Stromal cell of bone marrow (primary cell): ENCODE data around the gene ABLIM3.
"Not testable (repeated sequence)": the region's sequence is repeated elsewhere in the genome, so short reads cannot be mapped to it uniquely, and the experiment has no call there.

ENCODE experiments used
- DNase-seq: peaks from one replicate; pipeline ENCODE4 v3.0.0-alpha.2; 2012; ENCODE audit warnings: low read depth

ABLIM3 gene

DNA sequence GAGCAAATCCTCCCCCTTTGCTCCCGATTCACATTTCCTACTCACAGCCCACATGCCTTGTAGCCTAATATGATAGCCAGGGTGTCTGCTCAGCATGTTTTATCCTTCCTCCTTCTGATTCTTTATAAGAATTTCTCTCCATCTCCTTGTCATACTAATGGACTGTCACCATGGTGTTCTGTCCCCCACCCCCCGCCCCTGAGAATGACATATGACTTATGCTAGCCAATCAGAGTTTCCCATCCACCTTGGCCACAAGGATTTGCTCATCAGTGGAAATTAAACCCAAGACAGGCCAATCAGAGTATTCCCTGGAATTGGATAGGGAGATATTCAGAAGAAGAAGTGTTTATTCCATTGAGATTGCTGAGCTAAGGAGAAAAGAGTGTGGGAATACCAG lies 16.0 kb downstream of the ABLIM3 start:
- DNase-seq, result no peak

DNA sequence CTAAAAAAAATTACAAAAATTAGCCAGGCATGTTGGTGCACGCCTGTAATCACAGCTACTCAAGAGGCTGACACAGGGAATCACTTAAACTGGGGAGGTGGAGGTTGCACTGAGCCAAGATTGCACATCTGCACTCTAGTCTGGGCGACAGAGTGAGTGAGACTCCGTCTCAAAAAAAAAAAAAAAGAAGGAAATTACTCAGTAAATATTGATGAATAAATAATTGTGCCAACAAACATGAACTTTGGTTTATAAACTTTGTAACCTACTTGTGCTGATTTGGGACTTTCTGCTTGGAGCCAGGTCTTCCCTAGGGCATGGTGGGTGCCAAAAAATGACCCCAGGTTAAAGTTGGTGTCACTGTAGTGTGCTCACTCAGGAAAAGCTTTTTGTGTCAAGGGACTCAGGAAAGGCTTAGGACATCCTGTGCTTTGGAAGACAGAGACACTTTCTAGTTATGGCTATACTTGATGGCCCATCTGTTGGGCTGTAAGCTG lies 19.0 kb downstream of the ABLIM3 start:
- no peak for DNase-seq

DNA sequence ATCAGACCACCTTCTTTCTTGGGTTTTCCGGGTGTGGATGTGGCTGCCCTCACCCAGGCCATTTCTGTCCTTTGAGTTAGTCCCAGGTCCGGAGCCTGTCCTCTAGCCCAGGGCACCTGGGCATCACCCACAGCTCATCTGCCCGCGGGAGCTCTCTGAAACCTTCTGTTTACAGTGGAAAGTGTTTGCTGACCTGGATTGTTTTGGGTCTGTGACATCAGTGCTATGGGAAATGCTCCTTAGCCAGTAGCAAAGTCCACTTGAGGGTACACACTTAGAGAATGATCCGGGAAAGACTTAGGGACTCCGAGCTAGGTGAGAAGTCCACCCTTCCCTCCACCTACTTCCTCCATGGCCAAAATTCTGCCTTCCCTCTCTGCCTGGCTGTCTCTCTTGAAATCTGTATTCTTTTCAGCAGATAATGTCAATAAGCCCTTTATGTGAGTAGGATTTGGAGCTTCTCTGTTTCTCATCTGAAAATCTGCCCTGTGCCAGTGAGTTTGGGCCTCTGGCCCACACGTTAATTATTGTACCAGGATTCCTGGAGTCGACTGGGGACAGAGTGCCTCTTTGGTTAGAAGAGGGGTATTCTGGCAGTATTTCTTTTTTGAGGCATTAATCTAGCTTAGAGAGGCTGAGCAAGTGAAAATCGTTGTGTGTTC lies 19.9 kb downstream of the ABLIM3 start:
- DNase-seq, result no peak

DNA sequence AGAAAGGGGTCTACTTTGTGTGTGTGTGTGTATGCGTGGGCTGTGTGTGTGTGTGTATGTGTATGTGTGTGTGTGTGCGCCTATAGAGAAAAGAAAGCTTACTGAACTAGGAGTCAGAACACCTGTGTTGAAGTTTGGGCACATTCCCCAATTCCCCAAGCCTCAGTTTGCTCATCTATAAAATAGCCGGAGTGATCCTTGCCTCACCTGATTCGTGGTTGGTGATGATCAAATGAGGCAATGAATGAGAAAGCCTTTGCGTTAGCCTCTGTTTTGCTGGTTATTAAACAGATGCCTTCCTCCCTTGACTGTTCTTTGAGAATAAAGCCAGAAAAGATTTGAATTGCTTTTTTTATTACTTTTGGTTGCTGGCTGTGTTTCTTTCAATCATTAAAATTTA lies 20.6 kb downstream of the ABLIM3 start:
- DNase-seq, result no peak

DNA sequence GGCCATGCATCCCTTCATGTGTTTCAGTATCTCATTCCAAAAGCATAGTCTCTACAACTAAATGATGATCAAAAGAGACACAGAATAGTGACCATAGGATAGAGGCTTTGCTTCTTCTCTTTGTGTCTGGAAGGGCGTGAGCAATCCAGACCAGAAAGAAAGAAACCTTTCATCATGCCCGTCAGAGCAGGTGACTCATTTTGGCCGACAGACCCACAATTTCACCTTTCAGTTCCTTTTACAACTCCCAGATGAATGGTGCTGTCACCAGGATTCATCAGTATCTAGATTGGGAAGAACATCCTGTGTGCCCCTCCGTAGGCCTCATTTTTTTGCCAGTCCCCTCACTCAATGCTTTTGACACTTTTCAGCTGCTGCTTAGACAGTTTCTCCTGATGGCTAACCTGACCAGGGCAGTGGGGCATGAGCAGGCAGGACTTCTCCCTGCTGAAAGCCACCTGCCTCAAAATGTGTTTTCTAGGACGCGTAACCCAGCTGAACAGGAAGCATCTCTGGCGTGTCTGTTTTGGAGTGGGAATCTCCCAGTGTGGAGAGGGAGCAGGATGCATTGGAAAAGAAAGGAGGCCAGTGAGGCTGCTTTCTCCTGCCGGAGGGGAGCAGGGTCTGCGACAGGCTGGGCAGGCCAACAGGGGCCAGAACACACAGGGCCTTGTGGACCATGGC lies 21.2 kb downstream of the ABLIM3 start:
- no peak for DNase-seq

DNA sequence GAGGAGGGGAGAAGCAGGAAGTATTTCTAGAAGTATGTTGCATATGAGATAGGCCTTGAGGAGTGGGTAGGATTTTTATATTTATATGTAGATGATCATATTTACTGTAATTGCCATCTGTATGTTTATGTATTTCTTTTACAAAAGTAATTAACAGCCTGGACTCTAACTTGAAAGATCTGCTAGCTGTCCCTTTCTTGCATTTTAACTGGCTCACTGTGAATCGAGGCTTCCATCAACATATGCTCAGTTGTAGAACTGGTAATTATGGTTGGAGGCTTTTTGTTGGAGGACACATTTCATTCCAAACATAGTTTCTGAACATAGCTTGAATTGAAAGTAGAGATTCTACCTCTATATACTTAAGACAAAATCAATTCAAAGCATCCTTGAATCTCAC lies 23.4 kb downstream of the ABLIM3 start:
- no peak for DNase-seq

GRCh38 chr5:149166128-149166527 lies 24.8 kb downstream of the ABLIM3 start:
- DNase-seq, result peak; percentile 68

- DNase-seq, result no peak
These were observed 25.4 kb downstream of the ABLIM3 start for GRCh38 chr5:149166591-149167100.

DNA sequence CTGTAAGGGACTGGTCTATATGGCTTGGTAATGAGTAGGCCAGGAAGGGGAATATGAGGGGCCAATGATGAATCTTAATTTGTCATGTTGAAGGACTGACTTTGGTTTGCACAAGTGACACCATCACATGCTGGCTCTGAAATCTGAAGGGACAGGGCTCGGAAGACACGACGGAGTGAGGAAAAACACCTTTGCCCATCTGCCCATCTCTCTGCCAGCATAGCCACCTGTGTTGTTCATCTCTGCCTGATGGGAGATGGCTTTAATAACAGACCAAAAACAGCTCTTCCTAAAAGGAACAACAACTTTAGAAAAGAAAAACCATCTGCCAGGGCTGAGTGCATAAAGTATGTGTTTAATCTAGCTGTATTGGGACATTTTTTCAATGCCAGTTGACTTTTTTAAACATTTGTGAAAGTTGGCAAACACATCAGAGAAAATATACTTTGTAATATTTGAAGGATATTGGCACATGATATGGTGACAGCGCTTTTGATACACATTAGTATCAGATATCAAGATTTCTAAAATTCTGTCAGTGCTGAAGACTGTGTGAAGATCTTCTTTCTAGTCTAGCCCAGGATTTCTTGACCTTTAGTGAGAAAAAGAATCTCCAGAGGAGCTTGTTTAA lies 27.1 kb downstream of the ABLIM3 start:
- DNase-seq, result no peak

DNA sequence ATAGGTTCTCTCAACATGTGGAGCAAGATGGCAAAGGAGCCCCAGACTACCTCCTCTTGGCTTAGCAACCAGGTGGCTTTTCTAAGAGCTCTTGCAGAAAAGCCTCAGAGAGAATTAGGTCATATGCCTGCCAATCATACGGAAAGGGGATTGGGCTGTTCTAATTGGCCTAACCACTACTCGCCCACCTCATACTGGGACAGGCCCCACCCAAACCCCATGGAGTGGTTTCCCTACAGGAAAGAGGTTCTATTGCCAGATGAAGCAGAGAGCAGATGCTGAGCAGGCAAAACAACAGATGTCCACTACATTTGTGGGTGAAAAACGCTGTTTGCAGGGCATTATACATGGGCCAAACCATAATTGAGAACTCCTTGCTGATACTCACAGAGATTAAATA lies 29.0 kb downstream of the ABLIM3 start:
- no peak for DNase-seq

DNA sequence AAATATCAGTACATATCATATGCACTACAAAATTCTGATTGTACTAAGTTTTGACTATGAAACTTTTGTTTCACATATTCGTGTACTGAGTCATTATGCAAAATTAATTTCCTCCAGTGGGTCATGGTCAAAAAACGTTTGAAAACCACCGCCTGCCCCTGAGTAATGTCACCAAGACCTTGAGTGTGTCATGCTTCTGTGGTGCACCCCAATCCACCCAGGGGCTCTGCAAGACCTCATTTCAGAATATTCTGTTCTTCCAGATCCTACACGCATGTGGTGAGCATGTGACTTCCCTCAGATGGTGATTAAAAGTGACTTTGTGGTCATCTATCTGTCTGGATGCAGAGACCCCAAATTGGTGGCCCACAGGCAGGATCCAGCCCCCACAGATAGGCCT lies 31.0 kb downstream of the ABLIM3 start:
- peak; percentile 84 for DNase-seq

DNA sequence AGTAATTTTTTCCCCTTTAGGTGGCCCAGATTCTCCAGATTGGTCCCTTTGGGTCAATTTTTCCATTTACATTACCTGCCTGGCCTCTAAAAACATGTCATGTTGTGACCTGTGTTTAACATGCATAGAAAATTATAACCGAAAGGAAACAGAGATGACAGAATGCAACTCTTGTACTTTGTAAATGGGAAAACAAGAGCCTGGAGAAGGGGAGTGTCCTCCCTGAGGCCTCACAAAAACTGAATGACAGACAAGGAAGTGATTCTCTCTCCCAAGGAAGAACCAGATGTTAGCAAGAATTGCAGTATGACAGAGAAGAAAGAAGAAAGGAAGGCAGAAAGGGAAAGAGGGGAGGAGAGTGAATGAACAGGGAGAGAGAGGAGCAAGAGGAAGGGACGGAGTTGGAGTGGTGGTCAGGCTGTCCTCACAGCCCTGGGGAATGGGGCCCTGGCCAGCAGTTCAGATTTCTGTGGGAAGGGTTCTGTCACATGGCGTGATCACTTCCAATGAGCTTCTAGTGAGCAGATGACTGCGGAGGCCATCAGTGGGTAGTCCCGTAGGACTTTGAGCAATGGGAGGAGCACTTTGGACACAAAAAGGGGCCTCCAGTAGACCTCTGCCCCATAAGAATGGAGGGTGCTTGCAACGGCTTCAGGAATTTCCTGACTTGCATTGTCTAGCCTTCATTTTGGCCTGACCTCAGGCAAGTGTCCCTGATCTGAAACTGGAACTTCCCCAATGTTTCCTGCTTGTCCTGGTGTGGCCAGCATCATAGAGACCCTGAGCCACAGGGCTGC lies 31.6 kb downstream of the ABLIM3 start:
- DNase-seq, result no peak

DNA sequence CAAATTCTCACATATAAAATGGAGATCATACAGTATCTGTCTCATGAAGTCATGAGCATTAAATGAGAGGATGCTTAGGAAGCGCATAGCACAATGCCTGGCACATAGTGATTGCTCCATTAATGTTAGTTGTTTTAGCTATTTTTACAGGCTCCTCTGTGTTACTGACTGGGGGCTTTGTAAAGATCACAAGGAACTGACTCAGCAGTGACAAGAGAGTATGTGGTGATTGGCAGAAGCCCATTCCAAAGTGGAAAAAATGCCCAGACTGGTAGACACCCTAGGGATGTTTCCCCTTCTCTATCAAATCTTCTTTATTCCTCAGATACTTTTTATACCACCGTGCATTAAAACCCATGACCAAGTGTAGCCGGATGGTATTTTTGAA lies 33.5 kb downstream of the ABLIM3 start:
- no peak for DNase-seq

DNA sequence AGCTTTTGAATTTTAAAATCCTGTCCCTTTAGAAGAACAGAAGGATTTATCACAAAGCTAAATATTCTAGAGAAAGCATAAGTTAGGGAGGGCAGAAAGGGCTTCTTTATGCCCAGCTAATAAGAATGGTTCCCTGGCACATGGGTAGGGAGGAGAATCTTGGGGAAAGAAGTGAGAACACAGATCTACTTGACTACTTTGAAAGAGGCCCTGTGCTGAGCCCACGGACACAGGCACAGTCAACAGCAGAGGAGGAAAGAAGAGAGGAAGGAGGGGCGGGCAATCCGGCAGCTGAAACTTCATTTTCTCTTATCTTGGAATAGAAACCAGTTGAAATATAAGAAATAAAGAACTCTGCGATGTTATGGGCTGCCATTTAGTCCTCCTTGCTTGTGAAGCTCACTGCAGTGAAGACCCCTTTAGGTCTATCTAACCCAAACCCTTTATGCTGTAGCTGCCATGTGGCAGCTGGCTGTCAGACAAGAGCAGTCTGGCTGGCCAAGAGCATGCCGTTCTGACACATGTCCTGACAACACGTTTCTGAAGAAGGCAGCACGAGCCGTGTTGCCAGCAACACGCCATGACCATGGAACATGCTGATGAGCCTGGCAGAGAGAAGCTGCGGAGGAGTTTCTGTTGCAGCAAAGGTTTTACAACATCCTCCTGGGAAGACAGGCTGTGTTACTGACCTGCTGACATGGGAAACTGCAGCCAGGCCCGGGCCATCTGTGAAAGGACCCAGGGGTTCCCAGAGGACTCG lies 34.2 kb downstream of the ABLIM3 start:
- no peak for DNase-seq

- no peak for DNase-seq
These were observed 36.1 kb downstream of the ABLIM3 start for GRCh38 chr5:149177339-149177843.

DNA sequence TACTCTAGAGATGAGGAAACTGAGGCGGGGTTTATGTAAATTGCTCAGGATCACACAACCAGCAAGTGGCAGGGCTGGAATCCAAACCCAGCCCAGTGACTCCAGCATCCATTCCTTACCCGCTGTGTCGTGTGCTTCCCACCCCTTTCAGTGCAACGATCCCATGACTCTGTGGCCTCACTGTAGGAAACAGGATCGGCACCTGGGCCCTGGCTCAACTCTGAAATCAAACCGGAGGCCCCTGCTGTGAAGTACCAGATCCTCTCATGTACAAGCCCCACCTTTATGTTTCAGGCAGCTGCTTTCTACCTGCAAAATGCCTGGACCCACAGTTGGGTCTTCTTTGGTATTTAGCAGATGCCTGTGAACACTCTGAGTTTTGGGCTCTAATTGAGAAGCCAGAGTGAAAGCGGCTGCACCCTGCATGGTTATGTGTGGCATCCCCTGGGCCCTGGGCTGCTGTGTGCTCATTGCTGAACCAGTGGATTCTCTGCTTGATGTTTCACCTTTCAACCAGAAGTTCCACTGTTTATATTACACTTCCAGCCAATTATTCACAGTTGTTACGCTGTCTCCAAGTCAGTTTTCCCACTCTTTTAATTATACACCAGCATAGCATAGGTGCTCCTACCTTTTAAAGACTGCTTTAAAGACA lies 36.7 kb downstream of the ABLIM3 start:
- no peak for DNase-seq

DNA sequence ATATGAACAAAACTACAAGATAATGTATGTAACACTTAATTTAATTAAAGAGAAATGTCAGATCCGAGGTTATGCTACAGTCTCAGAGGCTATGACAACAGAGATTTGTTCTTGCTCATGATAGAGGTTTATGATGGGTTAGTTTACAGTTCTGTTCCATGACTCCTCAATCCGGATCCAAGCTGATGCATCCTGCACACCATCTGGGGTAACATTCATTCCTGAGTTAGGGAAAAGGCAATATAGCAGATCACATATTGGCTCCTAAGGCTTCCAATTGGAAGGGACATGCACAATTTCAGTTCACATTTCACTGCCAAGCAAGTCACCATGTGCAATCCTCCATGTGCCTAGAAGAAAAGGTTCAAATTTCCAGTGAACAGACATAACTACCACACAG lies 40.4 kb downstream of the ABLIM3 start:
- no peak for DNase-seq

GRCh38 chr5:149182241-149182640 lies 40.9 kb downstream of the ABLIM3 start:
- DNase-seq, result no peak

- no peak for DNase-seq
These were observed 43.8 kb downstream of the ABLIM3 start for GRCh38 chr5:149185067-149185466.

- DNase-seq, result no peak
These were observed 45.2 kb downstream of the ABLIM3 start for GRCh38 chr5:149186506-149186905.

GRCh38 chr5:149187617-149188016 lies 46.3 kb downstream of the ABLIM3 start:
- DNase-seq, result not testable (repeated sequence)
